ENCODE data around the gene RPL29.

DNA sequence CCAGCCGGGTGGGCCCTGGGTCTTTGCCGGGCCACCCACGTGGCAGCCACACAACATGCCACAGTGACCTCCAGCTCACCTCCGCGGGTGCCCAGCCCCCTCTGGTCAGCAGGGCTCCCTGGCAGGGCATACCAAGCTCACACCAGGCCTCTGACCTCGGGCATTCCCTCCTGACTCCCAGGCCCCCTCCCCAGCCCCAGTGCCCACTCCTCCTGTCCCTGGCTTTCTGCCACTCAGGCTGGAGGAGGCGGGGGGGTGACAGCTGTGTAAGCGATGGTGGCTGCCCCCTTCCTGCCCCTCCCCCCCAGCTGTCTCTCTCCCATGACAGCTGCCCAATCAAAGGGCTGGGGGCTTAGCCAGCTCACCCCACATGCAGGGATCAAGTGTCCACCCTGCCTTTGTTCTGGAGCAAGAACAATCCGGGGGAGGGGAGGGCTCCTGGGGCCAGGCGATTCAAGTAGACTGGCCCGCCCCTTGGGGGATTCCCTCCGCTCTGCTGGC lies 31.7 kb downstream of the RPL29 start:
- TF ChIP-seq CTCF (IDR thresholded peaks at IDR 0.05) (no peak), ZFX (IDR thresholded peaks at IDR 0.05; ENCODE audit: borderline replicate concordance) (no peak)

All from 22Rv1 (cell line).